Measurements from ENCODE around the gene MMD. TPM values are rescaled to one million over a fixed set of nuclear protein-coding genes. Genes with fewer than 3 reads are reported as not detected.

MMD gene
- total and polyA plus RNA-seq, 2 of the 13 experiments (the other 11 are each of a cell fraction or from before 2014, with no cell fraction given), result 121 to 225 TPM

- no peak for TF ChIP-seq PRPF4 (IDR thresholded peaks at IDR 0.05; ENCODE audit: low read depth, low read length, poor library complexity, severe bottlenecking)
- TF ChIP-seq ZNF546 (CRISPR knock-in tag; conservative IDR thresholded peaks at IDR 0.05), result no peak
- TF ChIP-seq FOXK1 (CRISPR knock-in tag; IDR thresholded peaks at IDR 0.05; ENCODE audit: borderline replicate concordance, low read depth), result no peak
- TF ChIP-seq ZNF383 (CRISPR knock-in tag; IDR thresholded peaks at IDR 0.05; ENCODE audit: borderline replicate concordance), result no peak
- TF ChIP-seq ZSCAN12 (CRISPR knock-in tag; IDR thresholded peaks at IDR 0.05), result no peak
- no peak for TF ChIP-seq ZNF234 (CRISPR knock-in tag; conservative IDR thresholded peaks at IDR 0.05)
- TF ChIP-seq BHLHE40 (IDR thresholded peaks at IDR 0.05; ENCODE audit: low read length), result no peak
- no peak for TF ChIP-seq ZNF660 (CRISPR knock-in tag; IDR thresholded peaks at IDR 0.05; ENCODE audit: borderline replicate concordance, low read depth)
- TF ChIP-seq ZNF317 (CRISPR knock-in tag; IDR thresholded peaks at IDR 0.05), result 0 out of 2 replicates have a peak, but pooled peaks have one; percentile 19
- TF ChIP-seq TP53 (CRISPR knock-in tag; conservative IDR thresholded peaks at IDR 0.05), result 0 out of 2 replicates have a peak, but pooled peaks have one; percentile 68
- TF ChIP-seq ZNF629 (CRISPR knock-in tag; conservative IDR thresholded peaks at IDR 0.05), result no peak; the same call in none of the 2 replicates
- TF ChIP-seq PTBP1 (IDR thresholded peaks at IDR 0.05; ENCODE audit: low read depth, low read length, poor library complexity, severe bottlenecking), result no peak
- no peak for TF ChIP-seq ZNF432 (CRISPR knock-in tag; IDR thresholded peaks at IDR 0.05; ENCODE audit: borderline replicate concordance)
- TF ChIP-seq, protein P1, sequence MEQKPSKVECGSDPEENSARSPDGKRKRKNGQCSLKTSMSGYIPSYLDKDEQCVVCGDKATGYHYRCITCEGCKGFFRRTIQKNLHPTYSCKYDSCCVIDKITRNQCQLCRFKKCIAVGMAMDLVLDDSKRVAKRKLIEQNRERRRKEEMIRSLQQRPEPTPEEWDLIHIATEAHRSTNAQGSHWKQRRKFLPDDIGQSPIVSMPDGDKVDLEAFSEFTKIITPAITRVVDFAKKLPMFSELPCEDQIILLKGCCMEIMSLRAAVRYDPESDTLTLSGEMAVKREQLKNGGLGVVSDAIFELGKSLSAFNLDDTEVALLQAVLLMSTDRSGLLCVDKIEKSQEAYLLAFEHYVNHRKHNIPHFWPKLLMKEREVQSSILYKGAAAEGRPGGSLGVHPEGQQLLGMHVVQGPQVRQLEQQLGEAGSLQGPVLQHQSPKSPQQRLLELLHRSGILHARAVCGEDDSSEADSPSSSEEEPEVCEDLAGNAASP (CRISPR knock-in tag; IDR thresholded peaks at IDR 0.05; ENCODE audit: borderline replicate concordance), result peak; percentile 97; the same call in 1 of the 2 replicates
- peak; percentile 87 for TF ChIP-seq ZFP37 (CRISPR knock-in tag; IDR thresholded peaks at IDR 0.05; ENCODE audit: borderline replicate concordance)
- TF ChIP-seq MYPOP (CRISPR knock-in tag; IDR thresholded peaks at IDR 0.05), result peak; percentile 20; the same call in 1 of the 2 replicates
- TF ChIP-seq BRF2 (CRISPR knock-in tag; IDR thresholded peaks at IDR 0.05), result peak; percentile 26; the same call in 1 of the 2 replicates
- no peak for TF ChIP-seq NFE2 (CRISPR knock-in tag; IDR thresholded peaks at IDR 0.05)
- no peak for TF ChIP-seq SSRP1 (CRISPR knock-in tag; IDR thresholded peaks at IDR 0.05)
- peak; percentile 60; the same call in 1 of the 2 replicates for TF ChIP-seq ZFP36L1 (CRISPR knock-in tag; IDR thresholded peaks at IDR 0.05)
- TF ChIP-seq ZNF232 (CRISPR knock-in tag; IDR thresholded peaks at IDR 0.05; ENCODE audit: borderline replicate concordance), result peak; percentile 45; the same call in 1 of the 2 replicates
- TF ChIP-seq EP300 (IDR thresholded peaks at IDR 0.05; ENCODE audit: low read depth in 2 of 2, low read length in 2 of 2), result peak in 1 of 2 experiments; percentile 84; a peak in 2 of 4 replicates
- peak; percentile 49; the same call in 1 of the 2 replicates for TF ChIP-seq EP300 (CRISPR knock-in tag; IDR thresholded peaks at IDR 0.05; ENCODE audit: borderline replicate concordance)
- TF ChIP-seq BATF2 (CRISPR knock-in tag; IDR thresholded peaks at IDR 0.05), result no peak
Observed at GRCh38 chr17:55433029-55433628, 11.5 kb upstream of the MMD start (continued).
